NOMO-1 (cell line): Measurements from ENCODE around the gene RPL9.
"Not testable (repeated sequence)": the region's sequence is repeated elsewhere in the genome, so short reads cannot be mapped to it uniquely, and the experiment has no call there.

Experiments used
- DNase-seq, 2 experiments: peaks; one replicate each; lab custom pipeline; 2025; ENCODE audit not compliant: unreplicated experiment in 2 of 2; lab: John Stamatoyannopoulos, UW

RPL9 gene

DNA sequence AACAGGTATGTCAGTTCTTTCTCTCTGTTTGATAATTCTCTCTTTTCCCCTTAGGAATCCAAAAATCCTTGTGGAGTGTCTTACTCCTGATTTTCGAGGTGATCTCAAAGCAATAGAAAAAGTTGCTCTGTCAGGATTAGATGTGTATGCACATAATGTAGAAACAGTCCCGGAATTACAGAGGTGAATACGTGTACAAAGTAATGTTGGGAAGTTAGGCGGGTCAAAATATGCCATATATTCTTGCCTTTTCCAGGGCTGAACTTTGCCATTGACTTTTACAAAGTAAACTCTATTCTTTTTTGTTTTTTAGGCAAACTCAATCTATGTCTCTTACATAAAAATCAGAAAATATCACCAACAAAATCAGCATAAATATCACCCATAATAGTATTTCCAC lies 8.7 kb upstream of the RPL9 start:
- no peak for DNase-seq

DNA sequence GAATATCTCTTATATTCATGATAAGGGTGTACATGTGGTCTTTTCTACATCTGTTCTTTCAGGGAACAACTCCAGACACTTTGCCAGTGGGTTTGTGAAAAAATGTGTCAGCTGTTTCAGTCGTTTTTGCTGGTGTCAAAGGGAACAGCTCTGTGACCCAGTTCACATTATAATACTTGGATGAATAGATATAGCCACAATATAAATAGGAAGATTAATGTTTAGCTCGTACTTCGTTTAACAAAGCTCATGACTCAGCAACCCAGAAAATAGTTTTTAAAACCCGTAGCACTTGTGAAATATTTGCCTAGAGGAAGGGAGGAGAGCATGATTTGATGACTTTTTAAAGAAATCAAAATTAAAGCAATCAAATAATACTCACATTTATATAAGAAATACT lies 8.0 kb upstream of the RPL9 start:
- no peak for DNase-seq

DNA sequence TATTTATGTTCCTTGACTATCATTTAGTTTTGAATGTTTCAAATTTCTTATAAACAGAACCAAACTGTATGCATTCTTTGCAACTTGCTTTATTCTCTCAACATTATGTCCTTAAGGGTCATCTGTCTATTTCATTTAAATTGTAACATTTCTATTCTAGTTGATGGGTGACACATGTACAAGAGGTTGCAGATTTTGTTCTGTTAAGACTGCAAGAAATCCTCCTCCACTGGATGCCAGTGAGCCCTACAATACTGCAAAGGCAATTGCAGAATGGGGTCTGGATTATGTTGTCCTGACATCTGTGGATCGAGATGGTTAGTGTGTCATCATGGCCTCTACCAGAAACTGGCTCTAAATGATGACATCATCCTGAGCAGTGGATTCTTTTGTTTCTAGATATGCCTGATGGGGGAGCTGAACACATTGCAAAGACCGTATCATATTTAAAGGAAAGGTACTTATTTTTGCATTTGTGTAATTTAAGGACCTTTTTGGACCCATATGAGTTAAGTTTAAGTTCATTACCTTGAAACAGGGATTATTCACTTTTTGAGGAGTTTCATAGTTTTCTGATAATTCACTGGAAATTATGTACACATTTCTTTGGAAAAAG lies 6.3 kb upstream of the RPL9 start:
- peak in 1 of 2 experiments; percentile 22 for DNase-seq

DNA sequence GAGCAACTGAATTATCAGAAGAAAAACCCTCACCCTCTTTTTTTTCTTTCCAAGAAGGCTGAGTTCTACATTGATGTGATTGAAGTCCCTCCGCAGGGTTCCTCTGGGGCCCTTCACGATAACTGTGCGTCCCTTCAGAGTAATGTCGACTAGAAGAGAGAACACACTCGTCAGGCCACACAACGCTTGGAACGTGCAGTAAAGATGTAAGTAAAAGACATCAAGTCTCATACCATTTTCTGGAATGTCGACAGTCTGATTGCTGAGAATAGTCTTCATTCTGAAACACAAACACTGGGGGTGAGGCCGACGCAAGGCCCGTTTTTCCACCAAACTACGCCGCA lies 589 bp downstream of the RPL9 start:
- DNase-seq: not testable (repeated sequence)

DNA sequence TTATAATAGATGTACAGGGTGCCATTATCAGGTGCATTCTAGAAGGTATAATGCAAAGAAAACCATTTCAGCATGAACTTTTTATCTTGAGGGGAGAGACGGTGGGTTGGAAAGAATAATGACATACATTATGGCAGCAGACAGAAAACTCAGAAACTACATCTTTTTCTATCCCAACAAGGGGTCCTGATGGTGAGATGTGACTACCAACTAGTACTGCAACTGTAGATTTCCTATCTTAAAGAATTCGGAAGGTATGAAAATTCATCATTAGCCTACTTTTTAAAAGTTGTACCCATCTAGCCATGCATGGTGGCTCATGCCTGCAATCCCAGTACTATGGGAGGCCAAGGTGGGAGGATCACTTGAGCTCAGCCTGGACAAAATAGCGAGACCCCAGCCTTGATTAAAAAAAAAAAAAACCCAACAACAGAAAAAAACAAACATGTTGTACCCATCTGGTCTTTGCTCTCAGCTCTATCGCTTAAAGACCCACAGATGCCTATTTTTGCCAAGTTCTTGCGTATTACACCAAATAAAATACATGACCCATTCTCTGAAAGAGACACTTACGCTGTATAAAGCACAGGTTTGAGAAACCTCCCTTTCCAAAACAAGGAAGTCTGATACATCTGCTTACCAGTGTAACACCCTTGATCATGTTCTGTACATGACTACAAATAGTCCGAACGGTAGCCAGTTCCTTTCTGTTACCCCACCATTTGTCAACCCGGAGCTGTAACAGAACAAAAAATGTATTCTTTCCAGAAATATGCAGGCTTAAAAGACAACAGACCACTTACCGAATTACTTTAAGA lies 1.6 kb downstream of the RPL9 start:
- peak in 1 of 2 experiments; percentile 28 for DNase-seq

DNA sequence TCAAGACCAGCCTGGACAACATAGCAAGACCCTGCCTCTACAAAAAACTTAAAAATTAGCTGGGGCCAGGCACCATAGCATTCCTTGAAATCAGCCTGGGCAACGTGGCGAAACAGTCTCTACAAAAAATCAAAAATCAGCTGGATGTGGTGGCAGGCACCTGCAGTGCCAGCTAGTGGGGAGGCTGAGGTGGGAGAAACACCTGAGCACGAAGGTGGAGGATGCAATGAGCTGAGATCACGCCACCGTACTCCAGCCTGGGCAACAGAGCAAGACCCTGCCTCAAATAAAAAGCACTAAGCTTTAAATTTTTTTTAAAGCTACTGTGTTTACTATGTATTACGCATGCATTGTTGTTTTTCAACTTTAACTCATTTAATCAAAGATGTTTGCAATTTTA lies 3.2 kb downstream of the RPL9 start:
- DNase-seq: no peak

DNA sequence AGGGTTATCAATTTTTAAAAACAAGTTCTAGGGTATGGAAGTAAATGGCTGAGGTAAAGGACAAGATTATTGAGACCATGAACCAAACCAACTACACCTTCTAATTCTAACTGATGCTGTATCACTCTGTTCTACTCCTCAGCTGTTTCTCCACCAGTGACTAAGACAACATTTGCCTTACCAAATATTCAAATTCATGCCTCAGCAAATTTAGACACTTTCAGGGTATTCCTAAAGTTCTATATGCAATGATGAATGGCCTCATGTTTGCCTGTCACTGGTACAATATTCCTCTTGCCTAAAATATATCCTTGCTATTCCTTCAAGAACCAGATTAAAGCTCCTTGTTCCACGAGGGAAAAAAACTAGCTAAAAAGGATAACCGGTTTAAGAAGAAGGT lies 5.0 kb downstream of the RPL9 start:
- DNase-seq: no peak

DNA sequence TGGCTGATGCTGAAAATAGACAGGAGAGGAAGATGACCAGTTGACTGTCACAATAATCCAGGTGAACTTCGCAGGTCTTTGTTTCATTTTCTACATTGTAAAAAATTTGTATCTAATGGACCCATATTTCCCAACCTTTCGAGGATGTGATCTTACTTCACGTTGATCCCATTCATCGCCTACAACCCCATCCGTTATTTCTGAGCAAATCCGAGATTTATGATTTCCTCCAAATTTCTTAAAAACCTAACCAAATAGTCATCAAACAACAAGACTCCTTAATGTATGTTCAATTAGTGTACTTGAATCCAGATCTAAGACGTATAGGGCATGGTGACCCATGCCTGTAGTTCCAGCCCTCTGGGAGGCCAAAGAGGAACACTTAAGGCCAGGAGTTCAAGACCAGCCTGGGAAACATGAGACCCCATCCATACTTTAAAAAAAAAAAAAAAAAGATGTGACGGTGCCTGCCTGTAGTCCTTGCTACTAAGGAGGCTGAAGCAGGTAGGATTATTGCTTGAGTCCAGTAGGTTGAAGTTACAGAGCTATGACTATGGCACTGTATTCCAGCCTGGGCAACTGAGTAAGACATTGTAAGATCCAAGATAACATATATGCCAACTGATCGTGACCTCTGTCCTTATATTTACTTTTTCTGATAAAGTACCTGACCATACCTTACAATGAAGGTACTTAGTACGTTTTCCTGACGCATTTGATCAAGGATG lies 5.7 kb downstream of the RPL9 start:
- DNase-seq: no peak

DNA sequence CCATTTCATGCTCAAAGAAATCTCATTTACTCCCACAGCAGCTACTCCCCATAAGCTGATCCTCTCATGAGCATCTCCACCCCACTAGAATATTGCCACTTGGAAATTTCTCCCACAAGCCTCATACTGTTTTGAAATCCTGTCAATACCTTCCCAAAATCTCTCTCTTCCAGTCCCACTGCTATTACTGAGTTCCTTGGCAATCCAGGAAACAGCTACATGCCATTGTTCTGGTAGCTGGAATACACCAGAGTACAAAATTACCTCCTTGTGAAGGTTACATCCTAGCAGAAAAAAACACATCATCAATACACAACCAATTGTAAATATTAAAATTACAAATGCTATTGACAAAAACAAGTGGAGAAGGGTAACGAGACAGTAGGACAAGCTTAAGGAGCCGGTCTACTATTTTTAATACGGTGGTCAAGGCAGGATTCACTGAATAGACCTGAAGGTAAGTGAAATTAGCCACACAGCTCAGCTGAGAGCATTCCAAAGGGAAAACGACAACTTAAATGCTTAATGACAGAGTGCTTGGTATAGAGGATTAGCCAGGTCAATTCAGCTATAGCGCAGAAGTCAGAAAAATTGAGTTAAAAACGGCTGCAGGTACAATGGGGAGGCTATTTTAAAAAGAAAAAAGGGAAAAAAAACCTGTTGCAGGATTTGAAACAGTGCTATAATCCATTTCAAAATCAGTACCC lies 6.4 kb downstream of the RPL9 start:
- DNase-seq: no peak

DNA sequence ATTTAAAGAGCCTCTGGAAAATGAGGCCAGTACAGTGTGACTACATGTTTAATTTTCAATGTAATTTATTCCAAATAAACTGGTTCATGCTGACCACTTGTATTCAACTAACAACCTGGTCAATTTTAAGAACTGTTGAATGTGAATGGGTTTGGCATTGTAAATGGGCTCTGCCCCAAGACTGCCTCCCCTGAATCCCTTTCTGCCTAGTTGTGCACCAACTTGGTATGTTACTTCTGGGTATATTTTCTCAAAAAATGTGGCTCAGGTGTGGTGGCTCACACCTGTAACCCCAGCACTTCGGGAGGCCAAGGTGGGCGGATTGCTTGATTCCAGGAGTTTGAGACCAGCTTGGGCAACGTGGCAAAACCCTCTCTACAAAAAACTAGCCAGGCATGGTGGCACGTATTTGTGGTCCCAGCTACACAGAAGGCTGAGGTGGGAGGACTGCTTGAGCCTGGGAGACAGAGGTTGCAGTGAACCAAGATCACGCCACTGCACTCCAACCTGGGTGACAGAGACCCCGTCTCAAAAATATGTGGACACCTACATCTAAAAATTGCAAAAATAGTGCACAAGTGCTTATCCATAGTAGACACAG lies 7.2 kb downstream of the RPL9 start:
- no peak for DNase-seq

DNA sequence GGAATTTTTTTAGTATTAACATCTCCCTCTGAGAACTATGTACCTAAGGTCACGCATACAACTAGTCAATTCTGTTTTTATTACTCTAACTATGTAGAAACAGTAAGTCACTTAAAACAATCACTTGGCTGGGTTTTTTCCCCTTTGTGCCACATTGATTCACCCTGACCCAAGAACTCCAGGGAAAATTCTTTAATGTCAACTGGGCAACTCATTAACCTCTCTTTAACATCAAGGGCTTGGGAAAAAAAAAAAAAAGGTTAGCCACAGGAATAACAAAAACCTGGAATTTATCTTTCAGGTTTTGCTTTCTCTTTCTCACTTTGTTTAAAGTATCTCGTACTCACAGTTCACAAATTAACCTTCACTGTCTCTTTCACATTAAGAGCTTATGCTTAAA lies 8.1 kb downstream of the RPL9 start:
- no peak for DNase-seq

DNA sequence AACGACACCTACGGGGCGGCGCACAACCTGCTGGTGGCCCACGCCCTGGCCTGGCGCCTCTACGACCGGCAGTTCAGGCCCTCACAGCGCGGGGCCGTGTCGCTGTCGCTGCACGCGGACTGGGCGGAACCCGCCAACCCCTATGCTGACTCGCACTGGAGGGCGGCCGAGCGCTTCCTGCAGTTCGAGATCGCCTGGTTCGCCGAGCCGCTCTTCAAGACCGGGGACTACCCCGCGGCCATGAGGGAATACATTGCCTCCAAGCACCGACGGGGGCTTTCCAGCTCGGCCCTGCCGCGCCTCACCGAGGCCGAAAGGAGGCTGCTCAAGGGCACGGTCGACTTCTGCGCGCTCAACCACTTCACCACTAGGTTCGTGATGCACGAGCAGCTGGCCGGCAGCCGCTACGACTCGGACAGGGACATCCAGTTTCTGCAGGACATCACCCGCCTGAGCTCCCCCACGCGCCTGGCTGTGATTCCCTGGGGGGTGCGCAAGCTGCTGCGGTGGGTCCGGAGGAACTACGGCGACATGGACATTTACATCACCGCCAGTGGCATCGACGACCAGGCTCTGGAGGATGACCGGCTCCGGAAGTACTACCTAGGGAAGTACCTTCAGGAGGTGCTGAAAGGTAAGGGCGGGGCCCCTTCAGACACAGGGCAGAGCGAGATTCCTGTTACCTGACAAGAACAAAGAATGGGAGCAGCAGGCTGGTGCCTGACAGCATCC lies 11.7 kb downstream of the RPL9 start:
- DNase-seq: no peak

DNA sequence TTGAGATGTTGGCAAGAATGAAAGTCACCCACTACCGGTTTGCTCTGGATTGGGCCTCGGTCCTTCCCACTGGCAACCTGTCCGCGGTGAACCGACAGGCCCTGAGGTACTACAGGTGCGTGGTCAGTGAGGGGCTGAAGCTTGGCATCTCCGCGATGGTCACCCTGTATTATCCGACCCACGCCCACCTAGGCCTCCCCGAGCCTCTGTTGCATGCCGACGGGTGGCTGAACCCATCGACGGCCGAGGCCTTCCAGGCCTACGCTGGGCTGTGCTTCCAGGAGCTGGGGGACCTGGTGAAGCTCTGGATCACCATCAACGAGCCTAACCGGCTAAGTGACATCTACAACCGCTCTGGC lies 12.3 kb downstream of the RPL9 start:
- no peak for DNase-seq

DNA sequence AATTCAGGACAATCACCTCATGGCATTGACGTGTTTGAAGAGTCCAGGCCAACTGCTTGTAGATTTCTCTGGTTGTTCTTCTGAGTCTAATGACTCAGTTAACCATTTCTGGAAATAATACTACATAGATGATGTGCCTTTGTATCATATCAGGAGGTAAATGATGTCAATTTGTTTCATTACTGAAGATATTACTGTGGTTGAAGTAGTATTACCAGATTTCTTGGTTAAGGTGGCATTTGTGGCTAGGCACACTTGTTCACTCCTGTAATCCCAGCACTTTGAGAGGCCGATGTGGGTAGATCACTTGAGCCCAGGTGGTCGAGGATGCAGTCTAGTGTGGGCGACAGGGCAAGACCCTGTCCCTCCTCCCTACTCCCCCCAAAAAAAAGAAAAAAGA lies 15.7 kb downstream of the RPL9 start:
- no peak for DNase-seq

DNA sequence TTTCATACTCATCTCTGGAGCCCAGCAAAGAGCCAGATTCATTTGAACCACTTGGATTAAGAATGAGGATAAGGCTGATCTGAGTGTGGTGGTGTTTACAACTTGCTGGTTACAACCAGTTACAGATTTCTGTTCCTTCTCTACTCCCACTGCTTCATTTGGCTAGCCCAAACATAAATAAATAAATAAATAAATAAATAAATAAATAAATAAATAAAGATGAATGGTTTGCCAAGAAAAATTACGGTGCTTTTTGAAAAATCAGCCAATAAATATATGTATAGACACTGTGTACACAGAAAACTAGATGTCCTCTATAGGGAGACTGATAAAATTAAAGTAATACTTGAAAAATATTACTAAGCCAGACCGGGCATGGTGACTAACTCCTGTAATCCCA lies 17.1 kb downstream of the RPL9 start:
- DNase-seq: no peak

DNA sequence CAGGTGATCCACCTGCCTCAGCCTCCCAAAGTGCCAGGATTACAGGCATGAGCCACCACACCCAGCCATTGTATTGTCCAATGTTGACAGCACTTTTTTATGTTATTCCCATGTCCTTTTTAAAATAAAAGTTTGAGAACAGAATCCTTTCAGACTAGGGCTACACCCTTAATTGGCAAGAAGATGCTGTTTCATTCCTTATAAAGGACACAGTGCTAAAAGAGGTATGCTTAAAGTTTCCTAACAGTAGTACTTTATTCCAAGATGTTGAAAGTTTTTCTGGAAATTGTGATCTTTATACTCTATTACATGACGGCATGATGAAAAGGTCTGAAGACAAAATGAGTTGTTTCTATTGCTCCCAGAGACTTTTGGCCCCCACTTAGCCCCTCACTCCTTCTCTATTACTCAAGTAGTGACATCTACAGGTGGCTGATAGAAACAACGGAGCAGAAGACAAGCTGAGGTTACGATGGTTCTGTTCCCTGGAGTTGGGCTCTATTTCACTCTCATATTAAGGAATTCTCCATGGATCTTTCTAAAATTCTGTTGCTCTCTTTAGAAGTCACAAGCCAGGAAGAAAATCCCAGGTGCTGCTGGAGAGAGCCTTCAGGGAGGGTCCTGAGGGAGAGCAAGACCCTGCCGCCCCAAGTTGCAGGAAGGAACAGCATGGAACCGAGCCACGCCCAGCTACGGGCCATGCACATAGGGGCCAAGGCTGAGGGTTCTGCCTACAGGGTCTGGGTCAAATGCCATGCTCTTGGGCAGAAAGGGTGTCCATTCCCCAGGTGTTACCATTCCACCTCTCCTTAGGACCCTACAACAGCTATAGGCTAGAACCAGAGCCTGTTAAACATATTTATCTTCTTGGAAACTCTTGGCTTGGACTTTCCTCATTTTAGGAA lies 22.8 kb downstream of the RPL9 start:
- no peak for DNase-seq

DNA sequence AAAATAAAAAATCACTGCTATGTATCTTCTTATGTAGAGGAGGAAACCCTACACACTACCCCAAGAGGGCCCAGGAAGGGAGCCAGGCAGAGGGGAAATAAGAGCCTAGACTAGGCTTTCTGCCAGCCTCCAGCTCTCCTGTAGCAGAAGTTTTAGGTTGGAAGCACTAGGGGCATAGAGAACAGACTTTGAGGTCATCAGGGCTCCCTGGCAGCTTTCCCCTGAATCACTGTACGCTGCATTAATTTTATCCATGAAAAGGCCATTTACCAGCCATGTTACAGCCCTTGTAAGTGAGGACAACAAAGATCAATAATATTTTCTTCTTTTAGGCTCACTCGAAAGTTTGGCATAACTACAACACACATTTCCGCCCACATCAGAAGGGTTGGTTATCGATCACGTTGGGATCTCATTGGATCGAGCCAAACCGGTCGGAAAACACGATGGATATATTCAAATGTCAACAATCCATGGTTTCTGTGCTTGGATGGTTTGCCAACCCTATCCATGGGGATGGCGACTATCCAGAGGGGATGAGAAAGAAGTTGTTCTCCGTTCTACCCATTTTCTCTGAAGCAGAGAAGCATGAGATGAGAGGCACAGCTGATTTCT lies 24.7 kb downstream of the RPL9 start:
- DNase-seq: no peak

DNA sequence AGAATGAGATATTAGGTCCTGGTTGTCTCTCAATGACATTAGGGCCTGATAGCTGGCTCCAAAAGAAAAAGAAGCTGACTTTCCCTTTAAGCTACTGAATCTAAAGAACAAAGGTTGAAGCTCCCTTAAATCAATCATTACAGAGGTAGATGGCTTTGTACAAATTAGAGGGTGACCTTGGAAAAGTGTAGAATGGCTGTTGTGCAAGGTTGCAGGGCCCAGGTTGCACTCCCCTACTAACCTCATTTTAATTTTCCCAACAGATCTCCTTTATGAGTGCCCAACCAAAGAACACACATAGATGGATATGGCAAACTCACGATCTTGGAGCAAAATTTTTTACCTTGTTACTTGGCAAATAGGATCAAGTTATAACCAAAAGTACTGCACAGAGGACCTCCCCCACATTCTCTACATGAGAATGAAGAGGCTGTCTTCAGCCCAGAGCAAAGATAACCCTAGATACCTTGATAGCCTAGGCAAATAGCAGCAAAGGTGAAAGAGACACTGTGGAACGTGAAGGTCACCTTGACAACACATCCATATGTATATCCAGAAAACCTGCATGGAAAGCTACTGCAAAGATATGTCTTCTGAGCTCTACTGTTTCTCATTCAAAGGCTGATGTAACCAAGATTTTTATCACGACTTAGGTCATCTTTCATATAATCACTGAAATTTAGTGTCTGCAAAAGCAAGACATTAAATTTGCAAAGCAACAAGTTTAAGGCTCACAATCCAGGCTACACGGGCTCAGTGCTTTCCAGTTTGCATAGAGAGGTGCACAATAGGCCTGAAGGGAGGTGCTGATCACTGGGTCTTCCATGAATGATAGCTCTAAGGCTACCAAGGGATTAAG lies 29.0 kb downstream of the RPL9 start:
- DNase-seq: no peak
